Endodermal cell (in vitro differentiated cells): ENCODE measurements around the gene NOS1AP. TPM values are rescaled to one million over a fixed set of nuclear protein-coding genes. Genes with fewer than 3 reads are reported as not detected.

Source experiments
- DNase-seq: peaks from one replicate; pipeline ENCODE4 v3.0.0-alpha.2; 2017
- H3K27ac ChIP-seq: 2 replicates; pipeline ENCODE4 v1.5.1; 2013; ENCODE audit warnings: mild to moderate bottlenecking, low read depth, low read length, moderate library complexity
- H3K27me3 ChIP-seq: 2 replicates; pipeline ENCODE4 v1.6.1; 2013; ENCODE audit warnings: mild to moderate bottlenecking, low read length, moderate library complexity; ENCODE audit not compliant: insufficient read depth, control insufficient read depth, poor library complexity, severe bottlenecking
- H3K36me3 ChIP-seq: 2 replicates; pipeline ENCODE4 v1.7.0; 2013; ENCODE audit warnings: mild to moderate bottlenecking, low read length, moderate library complexity; ENCODE audit not compliant: control insufficient read depth, insufficient read depth
- H3K4me1 ChIP-seq: one replicate; pipeline ENCODE4 v1.7.0; 2013; ENCODE audit warnings: low read length; ENCODE audit not compliant: control insufficient read depth, insufficient read depth
- H3K4me3 ChIP-seq: 2 replicates; pipeline ENCODE4 v1.5.1; 2013; ENCODE audit warnings: mild to moderate bottlenecking, low read length, moderate library complexity
- H3K9ac ChIP-seq: 2 replicates; pipeline ENCODE4 v1.6.1; 2013; ENCODE audit warnings: mild to moderate bottlenecking, low read length, moderate library complexity; ENCODE audit not compliant: poor library complexity, severe bottlenecking; ENCODE audit errors: extremely low read depth
- H3K9me3 ChIP-seq: 2 replicates; pipeline ENCODE4 v1.6.1; 2013; ENCODE audit warnings: mild to moderate bottlenecking, low read length, moderate library complexity; ENCODE audit not compliant: control insufficient read depth
- H3K27ac Mint-ChIP-seq: 2 replicates; pipeline ENCODE4 v1.8.0; 2020; ENCODE audit warnings: mixed read lengths
- H3K27me3 Mint-ChIP-seq: 2 replicates; pipeline ENCODE4 v1.8.0; 2021; ENCODE audit warnings: mild to moderate bottlenecking, mixed read lengths; ENCODE audit not compliant: insufficient read depth
- H3K36me3 Mint-ChIP-seq: 2 replicates; pipeline ENCODE4 v1.8.0; 2020; ENCODE audit warnings: low read depth, mixed read lengths
- H3K4me1 Mint-ChIP-seq: 2 replicates; pipeline ENCODE4 v1.8.0; 2020; ENCODE audit warnings: mixed read lengths
- H3K4me3 Mint-ChIP-seq: 2 replicates; pipeline ENCODE4 v1.8.0; 2020; ENCODE audit warnings: mild to moderate bottlenecking, moderate library complexity, mixed read lengths
- H3K9me3 Mint-ChIP-seq: 2 replicates; pipeline ENCODE4 v1.8.0; 2020; ENCODE audit warnings: mild to moderate bottlenecking, mixed read lengths
- WGBS, 2 experiments: methylation state at CpG; one replicate each; pipeline versions ENCODE4 v1.1.5 to v1.1.7; 2013; ENCODE audit warnings: missing lambda C conversion rate in 2 of 2, mixed read lengths in 1 of 2; ENCODE audit not compliant: insufficient coverage in 1 of 2, insufficient read length in 1 of 2; 5-methylcytosine and 5-hydroxymethylcytosine counted together
- total RNA-seq, 2 donors: library from RNA; stranded (reverse); fragmentation: NEBNext Ultra II Directional in 1 of 2; extraction: Animal tissue kit (Norgen Biotek cat#: 25700) in 1 of 2; gene quantifications; 2 replicates in 1 of 2; 3 replicates in 1 of 2; pipeline ENCODE4 v1.2.1, GENCODE V29; 2021
- TF ChIP-seq, protein P1 (sequence below): fragments of 200-600 bp; sonication (generic); conservative IDR thresholded peaks from 2 replicates; pipeline ENCODE4 v1.5.0; 2021; ENCODE audit warnings: antibody characterized with exemption, mild to moderate bottlenecking

The NOS1AP gene
- total RNA-seq, 2 donors from 2014 or later, result 4.8 to 5.9 TPM

- Mint-ChIP-seq H3K4me3 (no peak overlapping the region), H3K36me3 (no peaks in the 10 kb centered on the region), H3K9me3 (no peaks in the 10 kb centered on the region), H3K27me3 (no peaks in the 10 kb centered on the region), H3K27ac (no peak overlapping the region), H3K4me1 (peaks cover 20% of the 10 kb centered on the region)
- no peak overlapping the region for H3K4me3 ChIP-seq
- WGBS, 2 experiments, result 60 to 68% methylated on average over 5 to 7 of the region's 7 CpGs
- no peaks in the 10 kb centered on the region for H3K9me3 ChIP-seq
- DNase-seq, result peak; percentile 31
- no peaks in the 10 kb centered on the region for H3K27me3 ChIP-seq
- H3K27ac ChIP-seq, result no peak overlapping the region
- no peaks in the 10 kb centered on the region for H3K36me3 ChIP-seq
- no peak overlapping the region for H3K9ac ChIP-seq
- TF ChIP-seq, protein P1, sequence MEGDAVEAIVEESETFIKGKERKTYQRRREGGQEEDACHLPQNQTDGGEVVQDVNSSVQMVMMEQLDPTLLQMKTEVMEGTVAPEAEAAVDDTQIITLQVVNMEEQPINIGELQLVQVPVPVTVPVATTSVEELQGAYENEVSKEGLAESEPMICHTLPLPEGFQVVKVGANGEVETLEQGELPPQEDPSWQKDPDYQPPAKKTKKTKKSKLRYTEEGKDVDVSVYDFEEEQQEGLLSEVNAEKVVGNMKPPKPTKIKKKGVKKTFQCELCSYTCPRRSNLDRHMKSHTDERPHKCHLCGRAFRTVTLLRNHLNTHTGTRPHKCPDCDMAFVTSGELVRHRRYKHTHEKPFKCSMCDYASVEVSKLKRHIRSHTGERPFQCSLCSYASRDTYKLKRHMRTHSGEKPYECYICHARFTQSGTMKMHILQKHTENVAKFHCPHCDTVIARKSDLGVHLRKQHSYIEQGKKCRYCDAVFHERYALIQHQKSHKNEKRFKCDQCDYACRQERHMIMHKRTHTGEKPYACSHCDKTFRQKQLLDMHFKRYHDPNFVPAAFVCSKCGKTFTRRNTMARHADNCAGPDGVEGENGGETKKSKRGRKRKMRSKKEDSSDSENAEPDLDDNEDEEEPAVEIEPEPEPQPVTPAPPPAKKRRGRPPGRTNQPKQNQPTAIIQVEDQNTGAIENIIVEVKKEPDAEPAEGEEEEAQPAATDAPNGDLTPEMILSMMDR, result no peak
- peaks cover 4% of the 10 kb centered on the region for H3K4me1 ChIP-seq
These were observed 134.8 kb downstream of the NOS1AP start for GRCh38 chr1:162204129-162204822.

GRCh38 chr1:162204823-162205155, 135.3 kb downstream of the NOS1AP start:
- Histone ChIP-seq H3K9ac (no peak overlapping the region), H3K9me3 (no peaks in the 10 kb centered on the region), H3K4me1 (peaks cover 4% of the 10 kb centered on the region), H3K4me3 (no peak overlapping the region), H3K27me3 (no peaks in the 10 kb centered on the region), H3K27ac (no peak overlapping the region), H3K36me3 (no peaks in the 10 kb centered on the region)
- no peaks in the 10 kb centered on the region for H3K36me3 Mint-ChIP-seq
- no peak for DNase-seq
- no peak overlapping the region for H3K27ac Mint-ChIP-seq
- peaks cover 20% of the 10 kb centered on the region for H3K4me1 Mint-ChIP-seq
- no peaks in the 10 kb centered on the region for H3K27me3 Mint-ChIP-seq
- WGBS, 2 experiments, result 71 to 100% methylated on average over 1 of the region's 1 CpG
- TF ChIP-seq, protein P1, result no peak
- H3K9me3 Mint-ChIP-seq, result no peaks in the 10 kb centered on the region
- H3K4me3 Mint-ChIP-seq, result no peak overlapping the region

DNA sequence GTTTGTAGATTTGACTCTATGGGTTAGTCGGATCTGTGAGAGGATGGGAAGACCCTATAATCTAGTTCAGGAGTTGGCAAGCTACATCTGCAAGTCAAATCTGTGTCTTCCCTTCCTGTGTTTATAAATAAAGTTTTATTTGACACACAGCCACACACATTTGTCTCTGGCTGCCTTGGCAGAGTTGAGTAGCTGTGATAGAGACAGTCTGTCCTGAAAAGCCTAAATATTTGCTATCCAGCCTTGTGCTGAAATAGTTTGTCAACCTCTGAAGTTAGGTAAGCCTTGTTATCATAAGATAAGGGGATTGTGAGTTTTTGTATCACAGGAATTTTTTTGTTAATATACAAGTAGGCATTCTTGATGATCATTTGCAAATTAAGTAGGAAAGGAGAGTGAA, 136.8 kb downstream of the NOS1AP start:
- H3K4me3 Mint-ChIP-seq, result no peak overlapping the region
- WGBS, 2 experiments, result 94% methylated on average over 1 of the region's 1 CpG; no CpG with 5 or more reads in 1 of the 2 experiments
- H3K27ac ChIP-seq, result no peak overlapping the region

More for the DNA sequence above, 136.8 kb downstream of the NOS1AP start:
- Histone ChIP-seq H3K9me3 (no peaks in the 10 kb centered on the region), H3K27me3 (no peaks in the 10 kb centered on the region), H3K4me3 (no peak overlapping the region), H3K4me1 (peaks cover 4% of the 10 kb centered on the region), H3K9ac (no peak overlapping the region), H3K36me3 (no peaks in the 10 kb centered on the region)
- Mint-ChIP-seq H3K9me3 (no peaks in the 10 kb centered on the region), H3K36me3 (no peaks in the 10 kb centered on the region), H3K27ac (no peak overlapping the region), H3K4me1 (peaks cover 20% of the 10 kb centered on the region), H3K27me3 (peaks cover 4% of the 10 kb centered on the region)
- TF ChIP-seq, protein P1, result no peak
- no peak for DNase-seq
